ENCODE measurements around the gene TTC7B.

Gene TTC7B

DNA sequence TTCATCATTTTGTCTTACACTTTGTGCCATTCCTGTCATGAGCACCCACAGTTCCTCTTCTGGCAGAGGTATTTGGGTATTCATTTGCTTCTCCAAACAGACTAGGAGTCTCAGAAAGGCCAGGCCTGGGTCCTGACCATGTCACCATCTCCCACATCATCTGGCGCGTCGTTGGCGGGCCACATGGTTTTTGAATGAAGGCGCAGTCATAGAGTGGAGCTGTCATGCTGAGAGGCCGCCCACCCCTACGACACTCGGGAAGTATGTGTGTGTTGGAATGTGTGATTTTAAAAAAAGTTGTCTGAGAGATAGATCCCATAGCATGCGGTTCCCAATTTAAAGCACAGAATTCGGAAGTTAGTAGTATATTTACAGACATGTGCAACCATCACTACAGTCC is 15.6 kb upstream of the TTC7B start:
- H3K27ac ChIP-seq: no peak overlapping the region
- peaks cover 28% of the 10 kb centered on the region for H3K4me1 ChIP-seq (ENCODE audit: low read depth, poor library complexity, severe bottlenecking)
- H3K79me2 ChIP-seq (ENCODE audit: insufficient read depth, low read depth): no peaks in the 10 kb centered on the region
- H3K9ac ChIP-seq: no peak overlapping the region
- no peak overlapping the region for H3K4me2 ChIP-seq
- no peaks in the 10 kb centered on the region for H3K27me3 ChIP-seq (ENCODE audit: insufficient read depth, low read depth)
- H2AFZ ChIP-seq (ENCODE audit: low read depth): no peak overlapping the region
- no peaks in the 10 kb centered on the region for H4K20me1 ChIP-seq (ENCODE audit: insufficient read depth)
- TF ChIP-seq, protein P1, sequence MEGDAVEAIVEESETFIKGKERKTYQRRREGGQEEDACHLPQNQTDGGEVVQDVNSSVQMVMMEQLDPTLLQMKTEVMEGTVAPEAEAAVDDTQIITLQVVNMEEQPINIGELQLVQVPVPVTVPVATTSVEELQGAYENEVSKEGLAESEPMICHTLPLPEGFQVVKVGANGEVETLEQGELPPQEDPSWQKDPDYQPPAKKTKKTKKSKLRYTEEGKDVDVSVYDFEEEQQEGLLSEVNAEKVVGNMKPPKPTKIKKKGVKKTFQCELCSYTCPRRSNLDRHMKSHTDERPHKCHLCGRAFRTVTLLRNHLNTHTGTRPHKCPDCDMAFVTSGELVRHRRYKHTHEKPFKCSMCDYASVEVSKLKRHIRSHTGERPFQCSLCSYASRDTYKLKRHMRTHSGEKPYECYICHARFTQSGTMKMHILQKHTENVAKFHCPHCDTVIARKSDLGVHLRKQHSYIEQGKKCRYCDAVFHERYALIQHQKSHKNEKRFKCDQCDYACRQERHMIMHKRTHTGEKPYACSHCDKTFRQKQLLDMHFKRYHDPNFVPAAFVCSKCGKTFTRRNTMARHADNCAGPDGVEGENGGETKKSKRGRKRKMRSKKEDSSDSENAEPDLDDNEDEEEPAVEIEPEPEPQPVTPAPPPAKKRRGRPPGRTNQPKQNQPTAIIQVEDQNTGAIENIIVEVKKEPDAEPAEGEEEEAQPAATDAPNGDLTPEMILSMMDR (conservative IDR thresholded peaks at IDR 0.05; ENCODE audit: low read depth, low read length): no peak
- no peaks in the 10 kb centered on the region for H3K36me3 ChIP-seq (ENCODE audit: insufficient read depth)
- H3K4me3 ChIP-seq (IDR thresholded peaks at IDR 0.05; ENCODE audit: insufficient read depth, low read depth, low read length): no peak overlapping the region

DNA sequence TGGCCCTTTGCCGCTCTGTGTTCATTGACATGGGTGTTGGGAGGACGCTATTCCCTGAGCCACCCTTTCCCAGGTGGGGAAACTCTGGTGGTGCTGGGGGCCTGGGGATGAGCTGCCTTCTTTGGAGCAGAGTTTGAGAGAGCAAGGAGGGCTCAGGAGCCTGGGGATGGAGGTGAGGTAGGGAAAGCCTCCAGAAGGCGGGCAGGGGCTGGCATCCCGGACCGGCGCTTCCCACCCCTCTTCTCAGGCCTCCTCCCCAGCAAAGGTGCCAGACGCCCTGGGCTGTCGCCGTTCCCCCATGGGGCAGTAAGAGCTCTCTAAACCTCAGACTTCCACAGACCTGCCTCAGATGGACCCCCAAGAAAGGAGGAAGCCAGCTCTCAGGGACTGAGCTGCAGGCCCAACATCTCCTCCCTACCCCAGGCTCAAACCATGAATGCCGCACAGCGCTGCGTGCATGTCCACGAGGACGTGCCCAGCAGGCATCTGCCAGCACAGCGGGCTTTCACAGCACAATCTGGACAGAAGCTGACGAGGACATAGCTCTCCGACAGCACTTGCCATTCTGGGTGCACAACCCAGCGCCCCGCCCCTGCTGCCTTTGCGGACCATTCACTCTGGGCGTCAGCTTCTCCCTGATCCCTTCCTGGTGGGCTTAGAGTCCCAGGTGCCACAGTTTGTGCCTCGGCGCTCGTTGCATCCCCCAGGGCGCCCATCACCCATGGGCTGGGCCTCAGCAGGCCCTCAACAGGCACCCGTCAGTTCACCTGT is 14.9 kb upstream of the TTC7B start:
- H3K27me3 ChIP-seq (ENCODE audit: insufficient read depth, low read depth): no peaks in the 10 kb centered on the region
- TF ChIP-seq, protein P1 (conservative IDR thresholded peaks at IDR 0.05; ENCODE audit: low read depth, low read length): no peak

DNA sequence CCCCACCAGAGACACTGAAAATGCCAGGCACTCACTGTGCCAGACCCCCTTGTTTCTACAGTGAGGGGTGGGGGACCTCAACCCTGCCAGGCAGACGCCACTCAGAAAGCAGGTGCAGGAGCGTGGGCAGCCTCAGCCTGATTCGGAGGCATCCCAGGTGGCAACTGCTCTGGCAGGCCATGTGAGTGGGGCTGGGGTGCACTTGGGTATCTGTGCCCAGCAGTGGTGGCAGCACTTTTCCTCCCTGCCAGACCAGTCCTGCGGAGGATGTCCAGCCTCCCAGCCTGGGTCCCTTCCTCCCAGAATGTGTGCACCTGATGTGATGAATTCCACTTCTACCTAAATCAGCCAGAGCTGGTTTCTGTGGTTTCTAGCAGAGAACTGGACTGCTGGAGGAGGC is 13.4 kb upstream of the TTC7B start:
- no peak overlapping the region for H3K4me3 ChIP-seq (IDR thresholded peaks at IDR 0.05; ENCODE audit: insufficient read depth, low read depth, low read length)
- H4K20me1 ChIP-seq (ENCODE audit: insufficient read depth): no peaks in the 10 kb centered on the region
- H3K27ac ChIP-seq: peak overlapping the region; percentile 99
- H3K9ac ChIP-seq: peak overlapping the region; percentile 80; the same call in 1 of the 2 replicates
- no peaks in the 10 kb centered on the region for H3K79me2 ChIP-seq (ENCODE audit: insufficient read depth, low read depth)
- H3K4me1 ChIP-seq (ENCODE audit: low read depth, poor library complexity, severe bottlenecking): peaks cover 28% of the 10 kb centered on the region
- no peaks in the 10 kb centered on the region for H3K36me3 ChIP-seq (ENCODE audit: insufficient read depth)
- H3K27me3 ChIP-seq (ENCODE audit: insufficient read depth, low read depth): no peaks in the 10 kb centered on the region
- H3K4me2 ChIP-seq: peak overlapping the region; percentile 93; the same call in 1 of the 2 replicates
- TF ChIP-seq, protein P1 (conservative IDR thresholded peaks at IDR 0.05; ENCODE audit: low read depth, low read length): no peak
- H2AFZ ChIP-seq (ENCODE audit: low read depth): peak overlapping the region; percentile 45; the same call in 1 of the 2 replicates

More for the DNA sequence above, 14.9 kb upstream of the TTC7B start:
- Histone ChIP-seq H2AFZ (ENCODE audit: low read depth) (no peak overlapping the region), H3K27ac (no peak overlapping the region), H3K9ac (no peak overlapping the region), H3K79me2 (ENCODE audit: insufficient read depth, low read depth) (no peaks in the 10 kb centered on the region), H3K4me2 (no peak overlapping the region), H3K36me3 (ENCODE audit: insufficient read depth) (no peaks in the 10 kb centered on the region), H4K20me1 (ENCODE audit: insufficient read depth) (no peaks in the 10 kb centered on the region), H3K4me3 (IDR thresholded peaks at IDR 0.05; ENCODE audit: insufficient read depth, low read depth, low read length) (no peak overlapping the region), H3K4me1 (ENCODE audit: low read depth, poor library complexity, severe bottlenecking) (peaks cover 28% of the 10 kb centered on the region)

DNA sequence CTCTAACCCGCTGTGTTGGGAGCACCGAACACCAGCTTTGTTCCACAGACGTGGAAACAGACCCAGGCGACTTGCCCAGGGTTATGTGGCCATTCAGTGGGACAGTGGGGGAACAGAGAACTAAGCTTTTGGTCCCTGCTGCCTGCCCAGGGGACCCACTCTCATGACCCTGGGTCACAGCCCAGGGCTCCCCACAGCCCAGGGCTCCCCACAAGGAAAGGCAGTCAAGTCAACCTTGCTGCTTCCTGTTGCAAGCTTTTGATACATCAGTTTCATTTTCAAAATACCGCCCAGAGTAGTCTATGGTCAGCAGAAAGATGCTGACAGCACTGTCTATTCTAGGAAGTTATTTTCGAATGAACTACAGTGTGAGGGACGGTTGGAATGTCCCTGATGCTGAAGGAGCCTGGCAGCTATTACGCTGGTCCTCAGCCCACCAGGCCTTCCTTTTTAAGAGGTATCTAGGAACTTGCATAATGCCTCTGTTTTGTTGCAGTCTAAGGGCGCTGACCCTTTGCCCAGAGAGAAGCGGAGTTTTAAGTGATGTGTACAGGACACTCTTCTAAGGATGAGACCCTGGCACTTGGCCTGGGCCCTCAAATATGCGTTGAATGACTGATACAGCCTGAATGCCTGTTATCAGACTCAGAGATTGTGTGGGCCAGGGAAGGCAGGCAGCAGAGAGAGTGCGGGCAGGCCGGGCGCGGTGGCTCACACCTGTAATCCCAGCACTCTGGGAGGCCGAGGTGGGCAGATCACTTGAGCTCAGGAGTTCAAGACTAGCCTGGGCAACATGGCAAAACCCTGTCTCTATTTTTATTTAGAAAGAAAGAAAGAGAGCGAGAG is 12.6 kb upstream of the TTC7B start:
- Histone ChIP-seq H3K9ac (peak overlapping the region; percentile 80), H3K36me3 (ENCODE audit: insufficient read depth) (no peaks in the 10 kb centered on the region), H2AFZ (ENCODE audit: low read depth) (peak overlapping the region; percentile 45), H3K4me1 (ENCODE audit: low read depth, poor library complexity, severe bottlenecking) (peaks cover 28% of the 10 kb centered on the region), H4K20me1 (ENCODE audit: insufficient read depth) (no peaks in the 10 kb centered on the region), H3K79me2 (ENCODE audit: insufficient read depth, low read depth) (no peaks in the 10 kb centered on the region), H3K4me3 (IDR thresholded peaks at IDR 0.05; ENCODE audit: insufficient read depth, low read depth, low read length) (no peak overlapping the region), H3K4me2 (peak overlapping the region; percentile 93), H3K27ac (peak overlapping the region; percentile 99), H3K27me3 (ENCODE audit: insufficient read depth, low read depth) (no peaks in the 10 kb centered on the region)
- TF ChIP-seq, protein P1 (conservative IDR thresholded peaks at IDR 0.05; ENCODE audit: low read depth, low read length): no peak

Measured in KMS-11 (cell line).